ENCODE data around the gene DUSP1. TPM values are rescaled to one million over a fixed set of nuclear protein-coding genes. Genes with fewer than 3 reads are reported as not detected.

The DUSP1 gene
- 100 to 1,000 TPM; 159 to 172 TPM for total RNA-seq
- polyA plus RNA-seq (ENCODE audit: insufficient read depth, low read depth, low replicate concordance), result 86.2 TPM
- long read RNA-seq, donor 1, transcript DUSP1-201 (4 exons, 2,019 nt), result major isoform, 62 of 158 reads
- long read RNA-seq, donor 1, partial matches to known transcripts, result 91 of 158 reads
- long read RNA-seq, donor 1, other reads (novel, unspliced or antisense), result 5 of 158 reads
- long read RNA-seq, donor 2, transcript DUSP1-201 (4 exons, 2,019 nt), result major isoform, 46 of 64 reads
- long read RNA-seq, donor 2, partial matches to known transcripts, result 13 of 64 reads
- long read RNA-seq, donor 2, other reads (novel, unspliced or antisense), result 5 of 64 reads

- Histone ChIP-seq H3K27me3 (no peaks in the 10 kb centered on the region), H3K27ac (peak within 1 kb of the TSS; percentile 100), H3K4me1 (peaks cover 29% of the 10 kb centered on the region), H3K9me3 (no peaks in the 10 kb centered on the region), H3K36me3 (ENCODE audit: low read depth, missing control alignments) (no peaks in the 10 kb centered on the region), H3K4me3 (peak within 1 kb of the TSS; percentile 92 to 95)
- DNase-seq, result peak; percentile 100
- TF ChIP-seq, protein P1, sequence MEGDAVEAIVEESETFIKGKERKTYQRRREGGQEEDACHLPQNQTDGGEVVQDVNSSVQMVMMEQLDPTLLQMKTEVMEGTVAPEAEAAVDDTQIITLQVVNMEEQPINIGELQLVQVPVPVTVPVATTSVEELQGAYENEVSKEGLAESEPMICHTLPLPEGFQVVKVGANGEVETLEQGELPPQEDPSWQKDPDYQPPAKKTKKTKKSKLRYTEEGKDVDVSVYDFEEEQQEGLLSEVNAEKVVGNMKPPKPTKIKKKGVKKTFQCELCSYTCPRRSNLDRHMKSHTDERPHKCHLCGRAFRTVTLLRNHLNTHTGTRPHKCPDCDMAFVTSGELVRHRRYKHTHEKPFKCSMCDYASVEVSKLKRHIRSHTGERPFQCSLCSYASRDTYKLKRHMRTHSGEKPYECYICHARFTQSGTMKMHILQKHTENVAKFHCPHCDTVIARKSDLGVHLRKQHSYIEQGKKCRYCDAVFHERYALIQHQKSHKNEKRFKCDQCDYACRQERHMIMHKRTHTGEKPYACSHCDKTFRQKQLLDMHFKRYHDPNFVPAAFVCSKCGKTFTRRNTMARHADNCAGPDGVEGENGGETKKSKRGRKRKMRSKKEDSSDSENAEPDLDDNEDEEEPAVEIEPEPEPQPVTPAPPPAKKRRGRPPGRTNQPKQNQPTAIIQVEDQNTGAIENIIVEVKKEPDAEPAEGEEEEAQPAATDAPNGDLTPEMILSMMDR (IDR thresholded peaks at IDR 0.05), result peak in 2 of 3 experiments; percentile 56 to 77
- peak; percentile 99 for TF ChIP-seq POLR2A (IDR thresholded peaks at IDR 0.05)
- intact Hi-C loops (cut with DNase I; ENCODE audit: low total_unique reads), result loop anchor here (10.0 kb wide), 1 partner anchor 94 kb away; no protein-coding TSS in a partner anchor
- 0% methylated on average over 2 to 37 of the region's 89 CpGs for whole genome bisulfite sequencing, 2 donors
Observed at GRCh38 chr5:172770675-172771438, at the start of gene DUSP1. Gene DUSP1, minus strand, starts transcription at chr5:172771195. Its CDS starts 243 bp downstream, at chr5:172770952.

DNA sequence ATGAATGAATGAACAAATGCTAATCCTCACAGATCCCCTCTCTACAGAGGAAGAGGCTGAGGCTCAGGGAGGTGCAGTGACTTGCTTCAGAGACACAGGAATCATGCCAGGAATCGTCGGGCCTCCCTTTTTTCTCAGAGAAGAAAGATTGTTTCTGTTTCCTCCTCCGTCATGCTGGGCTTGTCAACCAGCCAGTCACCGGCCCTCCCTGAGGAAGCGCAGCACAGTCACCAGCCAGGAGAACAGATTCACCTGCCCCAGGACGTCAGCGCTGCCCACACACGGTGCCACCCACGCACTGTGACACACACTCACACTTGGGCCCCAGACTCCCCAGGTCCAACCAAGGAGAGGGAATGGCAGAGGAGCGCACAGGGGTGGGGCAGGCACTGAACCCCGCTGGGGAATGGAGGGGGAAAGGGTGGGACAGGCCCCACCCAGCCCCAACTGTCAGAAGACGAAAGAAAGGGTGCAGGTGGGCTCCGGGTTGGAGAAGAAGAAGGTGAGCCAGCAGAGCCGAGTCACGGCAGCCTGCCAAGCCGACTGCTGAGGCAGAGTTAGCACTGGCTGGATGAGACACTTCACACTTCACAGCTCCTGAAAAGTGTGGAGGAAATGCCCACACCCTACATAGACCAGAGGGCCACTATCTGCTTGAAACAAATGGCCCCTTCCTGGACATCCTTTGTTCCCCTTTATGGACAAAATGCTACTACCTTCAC is 49.2 kb upstream of the DUSP1 start:
- intact Hi-C loops (cut with DNase I; ENCODE audit: low total_unique reads), result no loop called here
- Histone ChIP-seq H3K27ac (peak overlapping the region in 1 of 2 donors; percentile 37), H3K27me3 (no peaks in the 10 kb centered on the region), H3K4me3 (no peak overlapping the region), H3K9me3 (no peaks in the 10 kb centered on the region), H3K4me1 (peaks cover 12% of the 10 kb centered on the region), H3K36me3 (ENCODE audit: low read depth, missing control alignments) (no peaks in the 10 kb centered on the region)
- peak; percentile 93 for DNase-seq
- TF ChIP-seq, protein P1 (IDR thresholded peaks at IDR 0.05), result no peak
- no peak for TF ChIP-seq POLR2A (IDR thresholded peaks at IDR 0.05)
- 52 to 62% methylated on average over 14 to 16 of the region's 16 CpGs for WGBS, 2 donors

DNA sequence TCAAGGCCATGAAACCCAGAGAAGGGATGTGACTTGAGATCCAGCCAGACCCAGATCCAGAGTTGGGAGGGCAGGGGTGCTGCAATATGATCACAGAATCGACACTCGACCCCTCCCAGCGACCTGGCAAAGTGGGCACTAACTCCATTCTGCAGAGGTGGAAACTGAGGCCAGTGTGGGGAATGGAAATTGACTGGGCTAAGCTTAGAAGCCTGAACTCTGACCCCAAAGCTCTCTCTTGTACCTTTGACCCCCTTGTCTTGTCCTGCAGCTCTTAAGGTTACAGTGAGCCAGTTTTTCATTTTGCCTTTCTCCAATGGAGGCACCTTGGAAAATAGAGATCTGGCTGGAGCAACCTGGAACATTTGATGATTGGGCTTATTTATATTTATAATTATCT is 48.6 kb upstream of the DUSP1 start:
- no peak for DNase-seq
- intact Hi-C loops (cut with DNase I; ENCODE audit: low total_unique reads), result no loop called here
- Histone ChIP-seq H3K36me3 (ENCODE audit: low read depth, missing control alignments) (no peaks in the 10 kb centered on the region), H3K4me3 (no peak overlapping the region), H3K9me3 (no peaks in the 10 kb centered on the region), H3K27me3 (no peaks in the 10 kb centered on the region), H3K4me1 (peaks cover 12% of the 10 kb centered on the region), H3K27ac (no peak overlapping the region)
- 87 to 88% methylated on average over 3 of the region's 3 CpGs for WGBS, 2 donors
- TF ChIP-seq, protein P1 (IDR thresholded peaks at IDR 0.05), result no peak
- no peak for TF ChIP-seq POLR2A (IDR thresholded peaks at IDR 0.05)

- Histone ChIP-seq H3K36me3 (ENCODE audit: low read depth, missing control alignments) (no peaks in the 10 kb centered on the region), H3K27me3 (no peaks in the 10 kb centered on the region), H3K4me1 (peaks cover 12% of the 10 kb centered on the region), H3K9me3 (no peaks in the 10 kb centered on the region), H3K27ac (no peak overlapping the region), H3K4me3 (no peak overlapping the region)
- TF ChIP-seq, protein P1 (IDR thresholded peaks at IDR 0.05), result no peak
- no peak for TF ChIP-seq POLR2A (IDR thresholded peaks at IDR 0.05)
- no peak for DNase-seq
- intact Hi-C loops (cut with DNase I; ENCODE audit: low total_unique reads), result no loop called here
- WGBS, 2 donors, result 96 to 97% methylated on average over 3 of the region's 3 CpGs
Observed at GRCh38 chr5:172818081-172818480, 47.1 kb upstream of the DUSP1 start.

Measured in testis (tissue), 5 donors.